Skeletal muscle cell (primary cell): ENCODE data around the gene CLEC19A.

Experiments
- DNase-seq: peaks from one replicate; pipeline ENCODE4 v3.0.0-alpha.2; 2010; ENCODE audit warnings: low read depth
- H3K4me3 ChIP-seq: 2 replicates; pipeline ENCODE4 v1.5.1; 2011; ENCODE audit warnings: low read depth, mild to moderate bottlenecking, control low read depth, low read length, moderate library complexity

Gene CLEC19A

GRCh38 chr16:19283637-19284036 is 1.9 kb upstream of the CLEC19A start:
- H3K4me3 ChIP-seq: no peak overlapping the region
- DNase-seq: no peak

- H3K4me3 ChIP-seq: no peak overlapping the region
- DNase-seq: no peak
Observed at GRCh38 chr16:19284207-19284606, 1.3 kb upstream of the CLEC19A start.

- DNase-seq: no peak
- no peak overlapping the region for H3K4me3 ChIP-seq
Observed at GRCh38 chr16:19286827-19287226, 1.3 kb downstream of the CLEC19A start.

GRCh38 chr16:19287241-19287640 is 1.7 kb downstream of the CLEC19A start:
- H3K4me3 ChIP-seq: no peak overlapping the region
- DNase-seq: no peak

GRCh38 chr16:19288872-19289799 is 3.6 kb downstream of the CLEC19A start:
- no peak overlapping the region for H3K4me3 ChIP-seq
- DNase-seq: no peak

- DNase-seq: no peak
- no peak overlapping the region for H3K4me3 ChIP-seq
Observed at GRCh38 chr16:19289811-19290485, 4.4 kb downstream of the CLEC19A start.

GRCh38 chr16:19290860-19291259 is 5.3 kb downstream of the CLEC19A start:
- H3K4me3 ChIP-seq: no peak overlapping the region
- no peak for DNase-seq

- no peak overlapping the region for H3K4me3 ChIP-seq
- DNase-seq: no peak
Observed at GRCh38 chr16:19291475-19291874, 5.9 kb downstream of the CLEC19A start.

- no peak for DNase-seq
- H3K4me3 ChIP-seq: no peak overlapping the region
Observed at GRCh38 chr16:19292186-19292585, 6.7 kb downstream of the CLEC19A start.

- H3K4me3 ChIP-seq: no peak overlapping the region
- no peak for DNase-seq
Observed at GRCh38 chr16:19294156-19294649, 8.7 kb downstream of the CLEC19A start.

- no peak overlapping the region for H3K4me3 ChIP-seq
- no peak for DNase-seq
Observed at GRCh38 chr16:19295393-19295792, 9.9 kb downstream of the CLEC19A start.

GRCh38 chr16:19297454-19297853 is 11.9 kb downstream of the CLEC19A start:
- no peak for DNase-seq
- H3K4me3 ChIP-seq: no peak overlapping the region

- no peak for DNase-seq
- H3K4me3 ChIP-seq: no peak overlapping the region
Observed at GRCh38 chr16:19299565-19299964, 14.0 kb downstream of the CLEC19A start.

- no peak for DNase-seq
- no peak overlapping the region for H3K4me3 ChIP-seq
Observed at GRCh38 chr16:19301931-19302330, 16.4 kb downstream of the CLEC19A start.

GRCh38 chr16:19304750-19305149 is 19.2 kb downstream of the CLEC19A start:
- no peak for DNase-seq
- no peak overlapping the region for H3K4me3 ChIP-seq

- no peak for DNase-seq
- no peak overlapping the region for H3K4me3 ChIP-seq
Observed at GRCh38 chr16:19305443-19305842, 19.9 kb downstream of the CLEC19A start.

GRCh38 chr16:19307587-19308241 is 22.2 kb downstream of the CLEC19A start:
- no peak for DNase-seq
- H3K4me3 ChIP-seq: no peak overlapping the region

GRCh38 chr16:19308392-19308791 is 22.9 kb downstream of the CLEC19A start:
- H3K4me3 ChIP-seq: no peak overlapping the region
- DNase-seq: no peak

GRCh38 chr16:19309178-19309577 is 23.6 kb downstream of the CLEC19A start:
- H3K4me3 ChIP-seq: no peak overlapping the region
- no peak for DNase-seq
